SK-N-SH treated with all-trans-retinoic acid at 6 μM for 48 hours (cell line): ENCODE measurements around the gene INCA1.

ENCODE experiments used
- ATAC-seq: fragments of 200-7000 bp; cut with Tn5 transposase; 3 replicates; pipeline ENCODE4 v1.9.1; 2020; ENCODE audit warnings: mild to moderate bottlenecking, moderate library complexity
- ARNTL ChIP-seq: fragments of 450-650 bp; formaldehyde crosslinking; IDR thresholded peaks from 2 replicates; pipeline ENCODE4 v1.5.0; 2020; ENCODE audit warnings: low read depth, mild to moderate bottlenecking, moderate library complexity, borderline replicate concordance
- BACH2 ChIP-seq: fragments of 250-450 bp; sonication (Bioruptor Pico); IDR thresholded peaks from 2 replicates; pipeline ENCODE4 v1.9.0; 2021; ENCODE audit warnings: mild to moderate bottlenecking, borderline replicate concordance
- CSDC2 ChIP-seq: fragments of 250-450 bp; sonication (Bioruptor Pico); IDR thresholded peaks from 2 replicates; pipeline ENCODE4 v1.5.0; 2020; ENCODE audit warnings: mild to moderate bottlenecking, moderate library complexity
- ESRRG ChIP-seq: fragments of 250-450 bp; sonication (Bioruptor Pico); IDR thresholded peaks from 2 replicates; pipeline ENCODE4 v1.6.1; 2021; ENCODE audit warnings: mild to moderate bottlenecking
- GLIS3 ChIP-seq: fragments of 250-450 bp; sonication (Bioruptor Pico); IDR thresholded peaks from 2 replicates; pipeline ENCODE4 v1.5.0; 2020; ENCODE audit warnings: mild to moderate bottlenecking, moderate library complexity
- ISL1 ChIP-seq: fragments of 250-450 bp; sonication (Bioruptor Pico); IDR thresholded peaks from 2 replicates; pipeline ENCODE4 v2.1.2; 2022; ENCODE audit warnings: mild to moderate bottlenecking, moderate library complexity
- OSR1 ChIP-seq: fragments of 250-450 bp; sonication (Bioruptor Pico); IDR thresholded peaks from 2 replicates; pipeline ENCODE4 v1.8.0; 2022; ENCODE audit warnings: moderate library complexity, mild to moderate bottlenecking, inconsistent platforms
- PPARA ChIP-seq: fragments of 250-450 bp; sonication (Bioruptor Pico); IDR thresholded peaks from 2 replicates; pipeline ENCODE4 v1.5.0; 2020; ENCODE audit warnings: mild to moderate bottlenecking, borderline replicate concordance
- RARB ChIP-seq: fragments of 250-450 bp; sonication (Bioruptor Pico); IDR thresholded peaks from 2 replicates; pipeline ENCODE4 v1.8.0; 2021; ENCODE audit warnings: mild to moderate bottlenecking, moderate library complexity
- SNAI2 ChIP-seq: fragments of 250-450 bp; sonication (Bioruptor Pico); IDR thresholded peaks from 2 replicates; pipeline ENCODE4 v1.5.0; 2020; ENCODE audit warnings: mild to moderate bottlenecking, moderate library complexity
- TCF4 ChIP-seq: fragments of 250-450 bp; sonication (Bioruptor Pico); IDR thresholded peaks from 2 replicates; pipeline ENCODE4 v1.8.0; 2021; ENCODE audit warnings: mild to moderate bottlenecking, moderate library complexity, borderline replicate concordance
- TOX ChIP-seq: fragments of 250-450 bp; sonication (Bioruptor Pico); IDR thresholded peaks from 2 replicates; pipeline ENCODE4 v1.8.0; 2021; ENCODE audit warnings: mild to moderate bottlenecking, moderate library complexity, borderline replicate concordance
- ZFP3 ChIP-seq: fragments of 250-450 bp; sonication (Bioruptor Pico); IDR thresholded peaks from 2 replicates; pipeline ENCODE4 v1.5.0; 2020; ENCODE audit warnings: mild to moderate bottlenecking, moderate library complexity
- ZNF565 ChIP-seq: fragments of 450-650 bp; formaldehyde crosslinking; conservative IDR thresholded peaks from 2 replicates; pipeline ENCODE4 v1.5.0; 2020; ENCODE audit warnings: low read depth, mild to moderate bottlenecking, moderate library complexity
- ZNF70 ChIP-seq: fragments of 450-650 bp; formaldehyde crosslinking; IDR thresholded peaks from 2 replicates; pipeline ENCODE4 v1.5.0; 2020; ENCODE audit warnings: mild to moderate bottlenecking, moderate library complexity
- ZNF8 ChIP-seq: fragments of 450-650 bp; formaldehyde crosslinking; IDR thresholded peaks from 2 replicates; pipeline ENCODE4 v1.5.0; 2020; ENCODE audit warnings: mild to moderate bottlenecking, moderate library complexity
- TF ChIP-seq, protein P1 (sequence below): fragments of 250-450 bp; sonication (Bioruptor Pico); IDR thresholded peaks from 2 replicates; pipeline ENCODE4 v1.8.0; 2021; ENCODE audit warnings: low read depth, mild to moderate bottlenecking, moderate library complexity, borderline replicate concordance
- TF ChIP-seq, protein P2 (sequence below): fragments of 250-450 bp; sonication (Bioruptor Pico); IDR thresholded peaks from 2 replicates; pipeline ENCODE4 v1.5.1; 2021; ENCODE audit warnings: mild to moderate bottlenecking, moderate library complexity
- TF ChIP-seq, protein P3 (sequence below): fragments of 250-450 bp; sonication (Bioruptor Pico); IDR thresholded peaks from 2 replicates; pipeline ENCODE4 v1.5.0; 2020; ENCODE audit warnings: mild to moderate bottlenecking, moderate library complexity
- TF ChIP-seq, protein P4 (sequence below): fragments of 250-450 bp; sonication (Bioruptor Pico); IDR thresholded peaks from 2 replicates; pipeline ENCODE4 v1.8.0; 2020; ENCODE audit warnings: mild to moderate bottlenecking, moderate library complexity, borderline replicate concordance

INCA1 gene

DNA sequence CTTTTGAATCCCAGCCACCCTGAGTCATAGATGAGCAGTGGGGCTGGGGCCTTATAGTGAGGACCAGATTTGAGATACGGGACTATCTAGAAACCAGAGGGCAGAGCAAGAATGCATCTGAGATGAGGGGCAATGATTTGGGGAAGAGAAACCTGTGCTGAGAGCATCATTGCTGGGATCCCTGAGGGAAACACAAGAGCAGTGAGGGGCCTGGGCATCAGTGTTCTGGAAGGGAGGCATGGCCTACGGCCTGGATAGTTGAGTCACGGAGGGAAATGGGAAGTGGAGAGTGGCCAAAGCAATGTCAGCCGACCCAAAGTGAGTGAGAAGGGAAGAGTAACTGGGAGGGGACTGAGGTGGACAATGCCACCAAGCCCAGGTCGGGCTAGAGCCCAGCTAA lies 15.0 kb downstream of the INCA1 start (continued):
- TF ChIP-seq, protein P1, sequence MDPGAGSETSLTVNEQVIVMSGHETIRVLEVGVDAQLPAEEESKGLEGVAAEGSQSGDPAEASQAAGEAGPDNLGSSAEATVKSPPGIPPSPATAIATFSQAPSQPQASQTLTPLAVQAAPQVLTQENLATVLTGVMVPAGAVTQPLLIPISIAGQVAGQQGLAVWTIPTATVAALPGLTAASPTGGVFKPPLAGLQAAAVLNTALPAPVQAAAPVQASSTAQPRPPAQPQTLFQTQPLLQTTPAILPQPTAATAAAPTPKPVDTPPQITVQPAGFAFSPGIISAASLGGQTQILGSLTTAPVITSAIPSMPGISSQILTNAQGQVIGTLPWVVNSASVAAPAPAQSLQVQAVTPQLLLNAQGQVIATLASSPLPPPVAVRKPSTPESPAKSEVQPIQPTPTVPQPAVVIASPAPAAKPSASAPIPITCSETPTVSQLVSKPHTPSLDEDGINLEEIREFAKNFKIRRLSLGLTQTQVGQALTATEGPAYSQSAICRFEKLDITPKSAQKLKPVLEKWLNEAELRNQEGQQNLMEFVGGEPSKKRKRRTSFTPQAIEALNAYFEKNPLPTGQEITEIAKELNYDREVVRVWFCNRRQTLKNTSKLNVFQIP: no peak

DNA sequence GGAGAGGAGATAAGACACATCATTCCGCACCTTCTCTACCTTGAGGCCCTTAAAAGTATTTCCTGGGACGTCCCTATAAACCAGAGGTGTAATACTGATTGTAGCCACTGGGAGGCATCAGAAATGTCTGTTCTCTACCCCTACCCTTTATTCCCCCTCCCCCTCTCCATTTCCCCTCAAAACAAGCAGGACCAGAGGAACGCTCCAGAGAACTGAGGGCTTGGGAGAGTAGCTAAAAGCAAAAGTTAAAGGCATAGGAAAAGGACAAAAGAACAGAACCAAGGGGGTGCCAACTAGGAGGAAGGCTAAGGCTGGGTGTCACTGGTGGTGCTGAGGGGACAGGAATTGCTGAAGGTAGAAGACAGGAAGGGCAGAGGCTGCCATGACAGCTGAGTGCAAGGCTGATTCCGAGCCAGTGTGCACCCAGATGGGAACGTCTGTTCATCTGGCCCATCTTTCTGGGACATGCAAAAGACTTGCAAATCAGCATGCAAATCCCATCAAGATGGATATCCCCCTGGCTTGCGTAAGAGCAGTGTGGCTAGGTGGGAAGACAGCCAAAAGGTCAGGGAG lies 16.6 kb downstream of the INCA1 start:
- ATAC-seq: peak; percentile 75
- TF ChIP-seq, protein P1: no peak
- TF ChIP-seq ARNTL (no peak), ZNF565 (CRISPR knock-in tag) (no peak)

DNA sequence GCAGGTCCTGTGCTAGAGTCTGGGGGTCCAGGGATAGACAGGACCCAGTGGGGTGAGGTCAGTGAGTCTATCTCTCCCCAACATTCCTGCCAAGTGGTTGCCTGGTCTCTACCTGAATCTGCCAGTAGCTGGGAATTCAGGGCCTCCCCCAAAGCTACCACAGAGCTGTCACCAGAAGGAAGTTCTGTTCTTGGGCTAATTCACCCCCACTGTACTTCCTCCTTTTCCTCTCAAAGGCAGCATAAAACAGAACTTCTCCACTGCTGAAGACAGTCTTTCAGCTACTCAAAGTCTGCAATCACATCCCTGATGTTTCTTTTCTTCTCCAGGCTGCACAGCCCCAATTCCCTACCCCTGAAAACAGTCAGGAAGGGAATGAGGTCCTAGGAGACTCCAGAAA lies 18.6 kb downstream of the INCA1 start:
- ATAC-seq: no peak
- TF ChIP-seq, protein P2, sequence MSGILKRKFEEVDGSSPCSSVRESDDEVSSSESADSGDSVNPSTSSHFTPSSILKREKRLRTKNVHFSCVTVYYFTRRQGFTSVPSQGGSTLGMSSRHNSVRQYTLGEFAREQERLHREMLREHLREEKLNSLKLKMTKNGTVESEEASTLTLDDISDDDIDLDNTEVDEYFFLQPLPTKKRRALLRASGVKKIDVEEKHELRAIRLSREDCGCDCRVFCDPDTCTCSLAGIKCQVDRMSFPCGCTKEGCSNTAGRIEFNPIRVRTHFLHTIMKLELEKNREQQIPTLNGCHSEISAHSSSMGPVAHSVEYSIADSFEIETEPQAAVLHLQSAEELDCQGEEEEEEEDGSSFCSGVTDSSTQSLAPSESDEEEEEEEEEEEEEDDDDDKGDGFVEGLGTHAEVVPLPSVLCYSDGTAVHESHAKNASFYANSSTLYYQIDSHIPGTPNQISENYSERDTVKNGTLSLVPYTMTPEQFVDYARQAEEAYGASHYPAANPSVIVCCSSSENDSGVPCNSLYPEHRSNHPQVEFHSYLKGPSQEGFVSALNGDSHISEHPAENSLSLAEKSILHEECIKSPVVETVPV (CRISPR knock-in tag): no peak
- no peak for TF ChIP-seq ZFP3 (CRISPR knock-in tag)
- TF ChIP-seq ZNF8 (CRISPR knock-in tag): no peak

DNA sequence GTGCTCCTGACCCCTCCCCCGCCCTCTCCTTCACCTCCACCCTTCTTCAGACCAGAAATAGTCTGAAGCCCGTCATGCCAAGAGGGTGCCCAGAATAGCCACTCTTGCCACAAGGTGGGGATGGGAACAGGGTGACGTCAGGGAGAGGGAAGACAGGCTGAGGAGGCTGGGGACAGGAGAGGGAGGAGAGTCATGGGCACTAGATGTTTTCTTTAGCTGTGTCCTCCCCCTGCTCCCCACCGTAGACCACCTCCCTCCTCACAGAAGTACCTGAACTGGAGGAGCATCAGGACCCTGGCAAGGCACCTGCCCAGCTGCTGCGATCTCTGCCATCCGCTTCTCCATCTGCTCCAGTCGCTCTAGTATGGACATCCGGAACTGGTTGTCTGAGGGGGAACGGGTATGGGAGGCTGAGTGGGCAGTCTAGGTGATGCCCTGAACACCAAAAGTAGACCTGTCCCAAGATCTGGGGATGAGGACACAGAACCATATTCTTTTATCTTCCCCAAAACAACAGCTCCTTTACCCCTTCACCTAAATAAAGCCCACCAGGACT lies 23.1 kb downstream of the INCA1 start:
- ATAC-seq: no peak

More for the DNA sequence above, 23.1 kb downstream of the INCA1 start:
- TF ChIP-seq ARNTL: no peak
- TF ChIP-seq, protein P1: no peak
- no peak for TF ChIP-seq GLIS3 (CRISPR knock-in tag)
- no peak for TF ChIP-seq ZNF565 (CRISPR knock-in tag)
- TF ChIP-seq PPARA (CRISPR knock-in tag): no peak
- TF ChIP-seq, protein P3, sequence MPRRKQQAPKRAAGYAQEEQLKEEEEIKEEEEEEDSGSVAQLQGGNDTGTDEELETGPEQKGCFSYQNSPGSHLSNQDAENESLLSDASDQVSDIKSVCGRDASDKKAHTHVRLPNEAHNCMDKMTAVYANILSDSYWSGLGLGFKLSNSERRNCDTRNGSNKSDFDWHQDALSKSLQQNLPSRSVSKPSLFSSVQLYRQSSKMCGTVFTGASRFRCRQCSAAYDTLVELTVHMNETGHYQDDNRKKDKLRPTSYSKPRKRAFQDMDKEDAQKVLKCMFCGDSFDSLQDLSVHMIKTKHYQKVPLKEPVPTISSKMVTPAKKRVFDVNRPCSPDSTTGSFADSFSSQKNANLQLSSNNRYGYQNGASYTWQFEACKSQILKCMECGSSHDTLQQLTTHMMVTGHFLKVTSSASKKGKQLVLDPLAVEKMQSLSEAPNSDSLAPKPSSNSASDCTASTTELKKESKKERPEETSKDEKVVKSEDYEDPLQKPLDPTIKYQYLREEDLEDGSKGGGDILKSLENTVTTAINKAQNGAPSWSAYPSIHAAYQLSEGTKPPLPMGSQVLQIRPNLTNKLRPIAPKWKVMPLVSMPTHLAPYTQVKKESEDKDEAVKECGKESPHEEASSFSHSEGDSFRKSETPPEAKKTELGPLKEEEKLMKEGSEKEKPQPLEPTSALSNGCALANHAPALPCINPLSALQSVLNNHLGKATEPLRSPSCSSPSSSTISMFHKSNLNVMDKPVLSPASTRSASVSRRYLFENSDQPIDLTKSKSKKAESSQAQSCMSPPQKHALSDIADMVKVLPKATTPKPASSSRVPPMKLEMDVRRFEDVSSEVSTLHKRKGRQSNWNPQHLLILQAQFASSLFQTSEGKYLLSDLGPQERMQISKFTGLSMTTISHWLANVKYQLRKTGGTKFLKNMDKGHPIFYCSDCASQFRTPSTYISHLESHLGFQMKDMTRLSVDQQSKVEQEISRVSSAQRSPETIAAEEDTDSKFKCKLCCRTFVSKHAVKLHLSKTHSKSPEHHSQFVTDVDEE (CRISPR knock-in tag): no peak
- TF ChIP-seq OSR1 (CRISPR knock-in tag): no peak
- TF ChIP-seq, protein P4, sequence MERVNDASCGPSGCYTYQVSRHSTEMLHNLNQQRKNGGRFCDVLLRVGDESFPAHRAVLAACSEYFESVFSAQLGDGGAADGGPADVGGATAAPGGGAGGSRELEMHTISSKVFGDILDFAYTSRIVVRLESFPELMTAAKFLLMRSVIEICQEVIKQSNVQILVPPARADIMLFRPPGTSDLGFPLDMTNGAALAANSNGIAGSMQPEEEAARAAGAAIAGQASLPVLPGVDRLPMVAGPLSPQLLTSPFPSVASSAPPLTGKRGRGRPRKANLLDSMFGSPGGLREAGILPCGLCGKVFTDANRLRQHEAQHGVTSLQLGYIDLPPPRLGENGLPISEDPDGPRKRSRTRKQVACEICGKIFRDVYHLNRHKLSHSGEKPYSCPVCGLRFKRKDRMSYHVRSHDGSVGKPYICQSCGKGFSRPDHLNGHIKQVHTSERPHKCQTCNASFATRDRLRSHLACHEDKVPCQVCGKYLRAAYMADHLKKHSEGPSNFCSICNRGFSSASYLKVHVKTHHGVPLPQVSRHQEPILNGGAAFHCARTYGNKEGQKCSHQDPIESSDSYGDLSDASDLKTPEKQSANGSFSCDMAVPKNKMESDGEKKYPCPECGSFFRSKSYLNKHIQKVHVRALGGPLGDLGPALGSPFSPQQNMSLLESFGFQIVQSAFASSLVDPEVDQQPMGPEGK (CRISPR knock-in tag): no peak
- no peak for TF ChIP-seq ZFP3 (CRISPR knock-in tag)
- TF ChIP-seq, protein P2 (CRISPR knock-in tag): no peak
- no peak for TF ChIP-seq TCF4
- no peak for TF ChIP-seq BACH2 (CRISPR knock-in tag)
- no peak for TF ChIP-seq CSDC2 (CRISPR knock-in tag)
- no peak for TF ChIP-seq ISL1 (CRISPR knock-in tag)
- TF ChIP-seq ZNF70 (CRISPR knock-in tag): no peak
- no peak for TF ChIP-seq ESRRG
- TF ChIP-seq TOX (CRISPR knock-in tag): no peak
- TF ChIP-seq ZNF8 (CRISPR knock-in tag): no peak
- no peak for TF ChIP-seq SNAI2 (CRISPR knock-in tag)
- no peak for TF ChIP-seq RARB
